ENCODE results near the gene MMS22L.

GRCh38 chr6:97186416-97186999 lies 96.5 kb downstream of the MMS22L start:
- peak; percentile 92 for TF ChIP-seq CTCF (IDR thresholded peaks at IDR 0.05)
- no peak for TF ChIP-seq ZFX (IDR thresholded peaks at IDR 0.05; ENCODE audit: borderline replicate concordance)
